Duodenal mucosa (tissue), 2 donors: Measurements from ENCODE around the gene CAPRIN2.

Source experiments
- H3K27ac ChIP-seq: one replicate; pipeline ENCODE4 v1.7.0; 2013; ENCODE audit warnings: low read depth, low read length
- H3K27me3 ChIP-seq, 2 donors: one replicate each; pipeline ENCODE4 v1.7.0; 2013; ENCODE audit warnings: low read length in 2 of 2, control low read depth in 1 of 2; ENCODE audit not compliant: insufficient read depth in 2 of 2, control insufficient read depth in 1 of 2
- H3K36me3 ChIP-seq, 2 donors: one replicate each; pipeline ENCODE4 v1.7.0; 2013; ENCODE audit warnings: low read length in 2 of 2, control low read depth in 1 of 2; ENCODE audit not compliant: insufficient read depth in 2 of 2, control insufficient read depth in 1 of 2
- H3K4me1 ChIP-seq, 2 donors: one replicate each; pipeline ENCODE4 v1.7.0; 2013; ENCODE audit warnings: low read length in 2 of 2, control low read depth in 1 of 2; ENCODE audit not compliant: insufficient read depth in 2 of 2, control insufficient read depth in 1 of 2
- H3K4me3 ChIP-seq, 2 donors: one replicate each; pipeline ENCODE4 v1.7.0; 2013; ENCODE audit warnings: low read length in 2 of 2, low read depth in 1 of 2
- H3K9ac ChIP-seq, 2 donors: one replicate each; pipeline ENCODE4 v1.7.0; 2013; ENCODE audit warnings: low read length in 2 of 2, low read depth in 1 of 2
- H3K9me3 ChIP-seq, 2 donors: one replicate each; pipeline ENCODE4 v1.7.0; 2013; ENCODE audit warnings: low read length in 2 of 2, control low read depth in 1 of 2; ENCODE audit not compliant: control insufficient read depth in 1 of 2

CAPRIN2 gene

DNA sequence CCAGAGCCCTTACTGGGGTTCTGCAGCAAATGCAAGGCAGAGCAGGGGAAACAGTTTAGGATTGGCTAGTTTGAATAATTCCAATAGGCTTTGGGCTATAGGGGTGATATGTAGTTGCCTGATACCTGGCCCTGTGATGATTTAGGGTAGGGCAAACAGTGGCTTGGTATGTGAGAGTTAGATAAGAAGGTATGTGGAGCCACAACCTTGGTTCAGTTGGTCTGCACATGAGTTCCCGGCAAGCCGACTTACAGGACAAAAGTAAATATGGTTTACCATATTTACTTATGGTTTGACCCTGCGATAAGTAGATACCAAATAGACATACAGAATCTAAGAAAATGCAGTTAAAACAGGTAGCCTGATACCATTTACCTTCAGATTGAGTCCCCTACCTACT, 8.3 kb upstream of the CAPRIN2 start:
- Histone ChIP-seq H3K27me3 (no peaks in the 10 kb centered on the region), H3K4me1 (no peaks in the 10 kb centered on the region), H3K4me3 (no peak overlapping the region), H3K36me3 (no peaks in the 10 kb centered on the region), H3K9ac (no peak overlapping the region), H3K27ac (no peak overlapping the region), H3K9me3 (no peaks in the 10 kb centered on the region)

DNA sequence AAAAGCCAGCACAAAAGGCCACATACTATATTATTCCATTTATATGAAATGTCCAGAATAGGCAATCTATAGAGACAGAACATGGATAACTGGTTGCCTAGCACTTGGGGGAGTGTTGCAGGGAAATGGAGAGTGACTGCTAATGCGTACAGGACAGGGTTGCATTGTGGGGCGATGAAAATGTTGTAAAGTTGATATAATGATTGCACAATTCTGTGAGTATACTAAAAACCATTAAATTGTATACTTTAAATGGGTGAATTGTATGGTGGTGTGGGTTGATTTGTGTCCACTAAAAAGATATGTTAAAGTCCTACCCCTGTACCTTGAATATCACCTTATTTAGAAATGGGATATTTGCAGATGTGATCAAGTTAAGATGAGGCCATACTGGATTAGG, 7.0 kb upstream of the CAPRIN2 start:
- Histone ChIP-seq H3K4me3 (no peak overlapping the region), H3K27ac (no peak overlapping the region), H3K27me3 (no peaks in the 10 kb centered on the region), H3K36me3 (no peaks in the 10 kb centered on the region), H3K9ac (no peak overlapping the region), H3K4me1 (no peaks in the 10 kb centered on the region), H3K9me3 (no peaks in the 10 kb centered on the region)

DNA sequence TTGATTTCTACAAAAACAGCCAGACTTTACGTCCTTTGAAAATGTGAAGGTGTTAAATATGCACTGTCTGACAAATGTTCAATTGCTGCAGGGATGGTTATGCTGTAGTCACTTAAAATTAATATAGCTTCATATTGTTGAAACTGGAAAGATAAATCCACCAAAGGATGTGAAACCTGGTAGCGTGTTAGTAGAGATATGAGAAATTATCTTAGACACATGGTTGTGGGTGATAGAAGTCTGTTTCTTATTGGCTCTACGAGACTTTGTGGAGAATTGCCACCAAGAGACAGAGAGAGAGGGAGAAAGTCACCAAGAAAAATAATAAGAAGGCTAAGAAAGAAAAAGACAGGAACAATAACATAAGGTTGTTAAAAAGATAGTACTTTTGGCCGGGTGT, 2.6 kb upstream of the CAPRIN2 start:
- Histone ChIP-seq H3K9me3 (no peaks in the 10 kb centered on the region), H3K36me3 (no peaks in the 10 kb centered on the region), H3K9ac (no peak overlapping the region), H3K27ac (no peak overlapping the region), H3K4me3 (no peak overlapping the region), H3K4me1 (peaks cover 11 to 12% of the 10 kb centered on the region in 2 donors), H3K27me3 (no peaks in the 10 kb centered on the region)

DNA sequence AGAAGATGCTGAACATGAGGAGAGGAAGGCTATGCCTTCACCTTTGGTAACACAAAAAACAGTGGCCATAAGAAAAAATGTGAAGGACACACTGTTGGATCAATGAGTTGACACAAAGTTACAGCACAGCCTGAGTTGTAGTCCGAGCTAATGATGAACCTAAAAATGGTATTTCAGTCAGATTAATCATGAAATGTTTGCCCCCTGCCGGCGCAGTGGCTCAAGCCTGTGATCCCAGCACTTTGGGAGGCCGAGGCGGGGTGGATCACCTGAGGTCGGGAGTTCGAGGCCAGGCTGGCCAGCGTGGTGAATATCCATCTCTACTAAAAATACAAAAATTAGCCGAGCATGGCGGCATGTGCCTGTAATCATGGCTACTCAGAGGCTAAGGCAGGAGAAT, 1.3 kb upstream of the CAPRIN2 start:
- Histone ChIP-seq H3K9me3 (no peaks in the 10 kb centered on the region), H3K27me3 (no peaks in the 10 kb centered on the region), H3K4me1 (peaks cover 11 to 12% of the 10 kb centered on the region in 2 donors), H3K27ac (no peak overlapping the region), H3K4me3 (no peak overlapping the region), H3K9ac (no peak overlapping the region), H3K36me3 (no peaks in the 10 kb centered on the region)

DNA sequence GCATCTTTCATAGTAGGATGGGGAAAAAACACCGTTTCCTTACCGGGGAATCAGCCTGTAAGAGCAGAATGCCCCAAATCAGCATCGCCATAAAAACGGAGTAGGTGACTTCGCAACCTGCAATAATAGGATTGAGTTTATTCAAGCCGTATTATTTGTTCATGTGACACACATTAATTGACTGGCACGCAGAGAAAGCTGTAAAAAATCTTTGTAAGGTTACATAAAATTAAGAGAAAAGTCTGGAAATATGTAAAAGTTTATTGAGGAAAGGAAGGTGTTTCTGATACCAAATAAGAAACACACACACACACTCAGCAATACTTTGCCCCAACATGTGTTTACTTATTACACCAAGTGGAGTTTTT, 628 bp upstream of the CAPRIN2 start:
- Histone ChIP-seq H3K27ac (peak overlapping the region; percentile 83), H3K4me1 (peaks cover 11 to 12% of the 10 kb centered on the region in 2 donors), H3K4me3 (peak overlapping the region; percentile 93), H3K9me3 (no peaks in the 10 kb centered on the region), H3K27me3 (no peaks in the 10 kb centered on the region), H3K9ac (peak overlapping the region; percentile 78 to 92), H3K36me3 (no peaks in the 10 kb centered on the region)

DNA sequence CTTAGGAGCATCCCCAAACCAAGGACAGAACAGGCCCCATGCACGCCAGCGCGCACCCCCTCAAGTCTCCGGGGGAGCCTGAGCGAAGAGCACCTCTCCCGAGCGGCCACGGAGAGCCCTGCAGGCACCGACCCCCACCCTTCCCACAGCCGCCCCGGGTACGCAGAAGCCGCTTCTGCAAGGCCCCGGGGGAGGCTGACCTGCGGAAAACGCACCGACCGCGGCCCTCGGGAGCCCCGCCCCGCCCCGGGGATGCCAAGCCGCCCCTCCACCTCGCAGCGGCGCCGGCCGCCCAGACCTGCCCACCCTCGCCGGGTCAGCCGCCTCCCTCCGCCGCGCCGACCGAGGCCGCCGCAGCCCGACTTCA, 385 bp downstream of the CAPRIN2 start:
- no peaks in the 10 kb centered on the region for H3K9me3 ChIP-seq
- peak overlapping the region; percentile 23 for H3K27ac ChIP-seq
- H3K4me3 ChIP-seq: peak overlapping the region; percentile 74 to 94
- H3K36me3 ChIP-seq: no peaks in the 10 kb centered on the region
- peaks cover 12 to 16% of the 10 kb centered on the region in 2 donors for H3K4me1 ChIP-seq
- H3K27me3 ChIP-seq: no peaks in the 10 kb centered on the region
- peak overlapping the region; percentile 72 to 81 for H3K9ac ChIP-seq

DNA sequence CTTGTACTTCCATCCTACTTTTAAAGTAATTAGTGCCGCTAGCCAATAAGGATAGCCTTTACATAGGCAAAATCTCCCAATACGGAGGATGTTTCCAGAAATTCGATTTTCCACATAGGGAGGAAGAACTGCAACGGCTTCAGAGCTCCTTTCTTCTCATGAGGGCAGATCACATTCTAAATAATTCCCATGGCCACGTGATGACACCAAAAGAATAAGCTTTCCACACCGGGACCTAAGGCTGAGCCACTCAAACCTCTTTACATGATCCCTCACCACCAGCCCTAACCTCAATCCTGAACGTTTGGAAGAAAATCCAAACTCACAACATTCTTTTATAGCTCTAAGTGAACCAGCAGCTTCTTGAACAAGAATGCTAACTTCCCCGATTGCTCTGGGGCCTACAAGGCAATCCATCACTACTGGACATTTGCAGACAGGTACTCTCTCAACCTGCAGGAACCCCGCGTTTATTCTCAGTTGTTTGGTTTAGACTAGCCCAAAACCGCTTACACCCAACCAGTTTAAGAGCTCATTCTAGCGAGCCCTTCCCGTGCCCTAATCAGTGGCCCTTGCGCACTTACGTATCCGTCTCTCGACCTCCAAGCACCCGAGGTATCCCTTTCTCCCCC, 884 bp downstream of the CAPRIN2 start:
- H3K36me3 ChIP-seq: no peaks in the 10 kb centered on the region
- peak overlapping the region; percentile 74 to 94 for H3K4me3 ChIP-seq
- H3K27ac ChIP-seq: peak overlapping the region; percentile 23
- no peaks in the 10 kb centered on the region for H3K9me3 ChIP-seq
- no peaks in the 10 kb centered on the region for H3K27me3 ChIP-seq
- H3K4me1 ChIP-seq: peaks cover 12 to 16% of the 10 kb centered on the region in 2 donors
- peak overlapping the region; percentile 72 to 81 for H3K9ac ChIP-seq

DNA sequence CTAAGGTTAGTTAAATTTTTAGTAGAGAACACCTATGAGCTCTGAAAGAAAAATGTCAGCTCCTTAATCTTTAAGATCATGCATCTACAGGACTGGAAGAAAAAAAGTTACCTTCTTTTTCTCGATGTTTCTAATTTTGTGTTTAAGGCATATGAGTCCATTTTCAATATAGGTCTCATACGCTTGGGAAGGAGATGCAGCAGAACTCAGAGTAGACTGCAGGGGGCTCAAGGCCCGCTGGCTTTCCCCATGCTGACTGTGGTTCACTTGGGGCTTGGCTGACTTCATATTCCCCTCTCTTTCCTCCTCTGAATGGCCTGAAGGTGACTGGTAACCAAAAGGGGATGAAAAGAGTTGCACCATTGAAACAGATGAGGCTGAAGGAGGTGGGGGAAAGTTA, 1.5 kb downstream of the CAPRIN2 start:
- Histone ChIP-seq H3K27ac (no peak overlapping the region), H3K9me3 (no peaks in the 10 kb centered on the region), H3K36me3 (no peaks in the 10 kb centered on the region), H3K4me1 (peaks cover 12 to 16% of the 10 kb centered on the region in 2 donors), H3K9ac (no peak overlapping the region), H3K27me3 (no peaks in the 10 kb centered on the region), H3K4me3 (no peak overlapping the region)

DNA sequence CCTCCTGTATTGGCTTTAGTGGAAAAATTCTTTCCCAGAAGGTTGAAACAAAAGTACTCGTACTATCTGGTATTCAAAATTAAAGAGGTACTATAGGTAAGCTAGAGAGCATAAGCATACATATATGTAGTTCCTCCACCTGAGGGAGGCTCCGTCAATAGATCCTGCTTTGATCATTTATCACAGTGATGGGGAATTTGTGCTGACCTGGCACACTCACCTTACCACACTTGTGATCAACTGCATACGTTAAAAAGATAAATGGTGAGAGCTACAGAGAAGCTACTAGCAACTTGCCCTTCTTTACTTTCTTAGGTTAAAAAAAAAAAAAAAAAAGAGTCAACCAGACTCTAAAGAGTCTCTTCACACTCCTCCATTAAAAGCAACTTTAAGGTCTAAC, 2.5 kb downstream of the CAPRIN2 start:
- Histone ChIP-seq H3K4me1 (peaks cover 12 to 16% of the 10 kb centered on the region in 2 donors), H3K27ac (no peak overlapping the region), H3K27me3 (no peaks in the 10 kb centered on the region), H3K9me3 (no peaks in the 10 kb centered on the region), H3K9ac (no peak overlapping the region), H3K4me3 (no peak overlapping the region), H3K36me3 (no peaks in the 10 kb centered on the region)

DNA sequence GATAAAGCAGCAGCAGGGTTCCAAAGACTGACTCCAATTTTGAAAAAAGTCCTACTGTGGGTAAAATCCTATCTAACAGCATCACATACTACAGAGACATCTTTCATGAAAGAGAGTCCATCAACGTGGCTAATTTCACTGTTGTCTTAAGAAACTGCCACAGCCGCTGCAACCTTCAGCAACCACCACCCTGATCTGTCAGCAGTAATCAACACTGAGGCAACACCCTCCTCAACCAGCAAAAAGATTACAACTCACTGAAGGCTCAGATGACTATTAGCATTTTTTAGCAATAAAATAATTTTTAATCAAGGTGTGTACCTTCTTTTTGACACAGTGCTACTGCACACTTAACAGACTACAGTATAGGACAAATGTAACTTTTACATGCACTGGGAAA, 6.6 kb downstream of the CAPRIN2 start:
- Histone ChIP-seq H3K36me3 (peaks cover 0 to 5% of the 10 kb centered on the region in 2 donors), H3K4me3 (no peak overlapping the region), H3K9ac (no peak overlapping the region), H3K27me3 (no peaks in the 10 kb centered on the region), H3K9me3 (no peaks in the 10 kb centered on the region), H3K27ac (no peak overlapping the region), H3K4me1 (peaks cover 0 to 5% of the 10 kb centered on the region in 2 donors)

DNA sequence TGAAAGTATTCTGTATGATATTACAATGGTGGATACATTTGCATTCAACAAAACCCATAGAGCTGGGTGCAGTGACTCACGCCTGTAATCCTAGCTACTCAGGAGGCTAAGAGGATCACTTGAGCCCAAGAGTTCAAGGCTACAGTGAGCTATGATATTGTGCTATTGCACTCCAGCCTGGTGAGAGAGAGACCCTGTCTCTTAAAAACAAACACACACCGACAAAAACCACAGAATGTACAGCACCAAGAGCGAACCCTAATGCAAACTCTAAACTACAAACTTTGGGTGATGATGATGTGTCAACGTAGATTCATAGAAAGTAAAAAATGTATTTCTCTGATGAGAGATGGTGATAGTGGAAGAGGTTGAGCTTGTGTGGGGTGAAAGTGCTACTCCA, 8.6 kb downstream of the CAPRIN2 start:
- Histone ChIP-seq H3K4me3 (no peak overlapping the region), H3K9me3 (no peaks in the 10 kb centered on the region), H3K4me1 (peaks cover 0 to 5% of the 10 kb centered on the region in 2 donors), H3K27ac (no peak overlapping the region), H3K9ac (no peak overlapping the region), H3K27me3 (no peaks in the 10 kb centered on the region), H3K36me3 (peaks cover 0 to 5% of the 10 kb centered on the region in 2 donors)
